Cardiac muscle cell (in vitro differentiated cells and primary cell): ENCODE measurements around the gene TEX36. TPM values are rescaled to one million over a fixed set of nuclear protein-coding genes. Genes with fewer than 3 reads are reported as not detected.
"Not testable (repeated sequence)": the region's sequence is repeated elsewhere in the genome, so short reads cannot be mapped to it uniquely, and the experiment has no call there.

Experiments used
- DNase-seq, 2 donors: peaks; one replicate each; pipeline versions ENCODE4 v3.0.0 to v3.0.0-alpha.2; 2010 to 2017; ENCODE audit warnings: low read depth in 1 of 2, low spot score in 1 of 2
- H3K27ac ChIP-seq: fragments of 200-600 bp; sonication (generic); 2 replicates; pipeline ENCODE4 v1.5.1; 2016
- H3K27me3 ChIP-seq: fragments of 200-600 bp; sonication (generic); 2 replicates; pipeline ENCODE4 v1.6.0; 2016; ENCODE audit warnings: control low read depth
- H3K36me3 ChIP-seq: fragments of 200-600 bp; sonication (generic); 2 replicates; pipeline ENCODE4 v1.5.1; 2016; ENCODE audit warnings: control low read depth
- H3K4me1 ChIP-seq: fragments of 200-600 bp; sonication (generic); 2 replicates; pipeline ENCODE4 v1.8.1; 2017; ENCODE audit warnings: low read depth, mild to moderate bottlenecking, mixed run types
- H3K4me3 ChIP-seq: fragments of 200-600 bp; sonication (generic); 2 replicates; pipeline ENCODE4 v1.5.1; 2016; ENCODE audit warnings: mild to moderate bottlenecking
- H3K9me3 ChIP-seq: fragments of 200-600 bp; sonication (generic); 2 replicates; pipeline ENCODE4 v1.5.1; 2017; ENCODE audit warnings: low read depth, mild to moderate bottlenecking, control low read depth
- CTCF ChIP-seq: IDR thresholded peaks from 2 replicates; pipeline ENCODE4 v1.5.1; 2012; ENCODE audit warnings: low read depth, mild to moderate bottlenecking, low read length
- polyA plus RNA-seq: library from polyadenylated mRNA; unstranded; fragments of >200 nt; fragmentation: Nextera tagmentation; extraction: Ambion mirVana; gene quantifications from 2 replicates; pipeline ENCODE4 v1.2.1, GENCODE V29; 2016
- total RNA-seq: library from RNA; depleted of rRNA; stranded (reverse); fragments of >200 nt; gene quantifications from 2 replicates; pipeline ENCODE4 v1.2.3, GENCODE V29; 2016

TEX36 gene
- total and polyA plus RNA-seq, 2 experiments from 2014 or later = not detected

GRCh38 chr10:125707541-125708468, 24.8 kb upstream of the TEX36 start:
- no peak for TF ChIP-seq CTCF
- H3K9me3 ChIP-seq = no peaks in the 10 kb centered on the region
- H3K27me3 ChIP-seq = no peaks in the 10 kb centered on the region
- no peak overlapping the region for H3K4me3 ChIP-seq
- H3K27ac ChIP-seq = peak overlapping the region; percentile 5
- peaks cover 26% of the 10 kb centered on the region for H3K4me1 ChIP-seq
- H3K36me3 ChIP-seq = no peaks in the 10 kb centered on the region
- DNase-seq = peak; percentile 6 to 13

DNA sequence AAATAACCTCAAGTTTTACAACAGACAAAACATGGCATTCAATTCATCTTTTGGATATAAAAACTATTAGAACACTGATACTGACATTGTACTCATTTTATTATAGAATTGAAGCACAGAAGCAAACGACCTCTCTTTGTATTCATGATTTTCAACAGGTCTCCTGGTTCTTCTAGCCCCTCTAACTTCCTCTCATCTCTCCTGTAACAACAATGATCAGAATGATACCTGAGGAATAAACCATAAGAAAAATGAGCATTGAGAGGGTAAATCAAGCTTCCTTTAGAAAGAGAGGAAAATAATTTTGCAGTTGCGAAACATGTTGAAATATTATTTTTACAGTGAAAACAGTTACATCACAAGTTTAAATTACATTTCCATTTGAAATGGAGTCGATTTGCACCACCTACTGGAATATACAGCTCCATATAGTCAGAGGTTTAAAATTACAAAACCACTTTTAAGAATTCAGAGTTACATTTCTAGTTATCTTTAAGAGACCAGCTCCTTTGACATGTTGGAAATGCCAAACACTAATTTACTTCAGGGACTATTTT, 17.5 kb upstream of the TEX36 start:
- H3K27me3 ChIP-seq = no peaks in the 10 kb centered on the region
- no peak overlapping the region for H3K4me3 ChIP-seq
- peak; percentile 24 for TF ChIP-seq CTCF
- no peaks in the 10 kb centered on the region for H3K9me3 ChIP-seq
- no peaks in the 10 kb centered on the region for H3K4me1 ChIP-seq
- H3K27ac ChIP-seq = no peak overlapping the region
- H3K36me3 ChIP-seq = no peaks in the 10 kb centered on the region
- DNase-seq = peak in 1 of 2 donors; percentile 44

DNA sequence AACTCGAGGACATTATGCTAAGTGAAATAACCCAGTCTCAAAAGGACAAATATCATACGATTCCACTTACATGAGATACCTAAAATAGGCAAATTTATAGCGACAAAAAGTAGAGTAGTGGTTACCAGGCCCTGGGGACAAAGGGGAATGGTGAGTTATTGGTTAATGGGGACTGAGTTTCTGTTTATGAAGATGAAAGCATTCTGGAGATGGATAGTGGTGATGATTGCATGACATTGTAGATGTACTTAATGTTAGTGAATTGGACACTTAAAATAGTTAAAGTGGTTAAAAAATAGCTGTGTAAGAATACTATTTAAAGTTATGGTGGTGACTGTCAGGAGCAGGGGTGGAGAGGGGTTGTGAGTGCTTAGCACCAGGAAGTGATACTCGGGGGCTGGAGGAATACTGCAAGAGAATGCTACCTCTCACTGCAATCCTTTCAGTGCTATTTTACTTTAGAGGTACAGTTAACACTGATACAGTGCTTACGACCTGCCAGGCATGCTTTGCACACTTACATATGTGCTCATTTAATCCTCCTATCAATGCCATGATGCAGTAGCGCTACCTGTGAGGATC, 16.7 kb upstream of the TEX36 start:
- Histone ChIP-seq H3K4me3 (no peak overlapping the region), H3K9me3 (no peaks in the 10 kb centered on the region), H3K27ac (no peak overlapping the region), H3K4me1 (no peaks in the 10 kb centered on the region), H3K27me3 (no peaks in the 10 kb centered on the region), H3K36me3 (no peaks in the 10 kb centered on the region)
- no peak for DNase-seq
- no peak for TF ChIP-seq CTCF

- Histone ChIP-seq H3K9me3 (no peaks in the 10 kb centered on the region), H3K27ac (no peak overlapping the region), H3K4me1 (no peaks in the 10 kb centered on the region), H3K36me3 (no peaks in the 10 kb centered on the region), H3K27me3 (no peaks in the 10 kb centered on the region), H3K4me3 (no peak overlapping the region)
- TF ChIP-seq CTCF = no peak
- no peak for DNase-seq
Measured at GRCh38 chr10:125698481-125698998, 15.6 kb upstream of the TEX36 start.

GRCh38 chr10:125696884-125697283, 13.9 kb upstream of the TEX36 start:
- H3K9me3 ChIP-seq, H3K4me1 ChIP-seq, H3K4me3 ChIP-seq, H3K27ac ChIP-seq, H3K27me3 ChIP-seq, DNase-seq, H3K36me3 ChIP-seq: not testable (repeated sequence)
